H1 (cell line): ENCODE results near the gene PTK6. TPM values are rescaled to one million over a fixed set of nuclear protein-coding genes. Genes with fewer than 3 reads are reported as not detected.

Source experiments
- MAFK ChIP-seq: IDR thresholded peaks from 2 replicates; pipeline ENCODE4 v1.6.1; 2012; ENCODE audit warnings: low read depth, mild to moderate bottlenecking, improper control_type of control experiment, low read length
- RBBP5 ChIP-seq: IDR thresholded peaks from 2 replicates; pipeline ENCODE4 v1.7.1; 2012; ENCODE audit warnings: low read depth, mild to moderate bottlenecking, inconsistent platforms, low read length, moderate library complexity, borderline replicate concordance
- polyA plus RNA-seq, 7 experiments: library from polyadenylated mRNA; depleted of rRNA in 3 of 7; stranded (reverse) in 5 of 7; unstranded in 2 of 7; fragments of >200 nt in 5 of 7; fragments of 200-250 nt in 2 of 7; gene quantifications; 1 replicate in 5 of 7; 2 replicates in 1 of 7; 4 replicates in 1 of 7; pipeline versions ENCODE4 v1.2.1 to v1.2.3, GENCODE V29; 2011 to 2013; ENCODE audit warnings: missing spikeins in 2 of 7, mixed read lengths in 2 of 7
- total RNA-seq: library from RNA; stranded (reverse); fragmentation: NEBNext Ultra II Directional; extraction: Animal tissue kit (Norgen Biotek cat#: 25700); gene quantifications from 2 replicates; pipeline ENCODE4 v1.2.1, GENCODE V29; 2021

Gene PTK6
- total and polyA plus RNA-seq, 2 of the 8 experiments (the other 6 are each of a cell fraction or from before 2014, with no cell fraction given): 0.12 to 0.19 TPM

DNA sequence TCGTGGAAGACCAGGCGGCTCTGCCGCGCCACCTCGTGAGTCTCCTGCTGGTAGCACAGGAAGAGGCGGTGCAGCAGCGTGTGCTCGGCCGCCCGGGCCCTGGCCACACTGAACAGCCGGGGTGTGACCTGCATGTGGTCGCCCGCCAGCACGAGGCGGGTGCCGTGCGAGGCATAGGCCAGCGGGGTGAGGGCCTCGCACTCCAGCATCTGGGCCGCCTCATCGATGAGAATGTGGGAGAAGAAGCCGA, 29.9 kb upstream of the PTK6 start (continued):
- TF ChIP-seq MAFK: no peak
- TF ChIP-seq RBBP5: no peak
